ENCODE results near the gene NOD2.

The NOD2 gene

GRCh38 chr16:50692999-50693781 lies at the start of gene NOD2:
Gene NOD2 (plus strand): TSS chr16:50693606. CDS start chr16:50699496, 5,890 bp downstream.
- FAIRE-seq = no peak

- no peak for FAIRE-seq
These were observed 49.2 kb upstream of the NOD2 start for GRCh38 chr16:50644245-50644644.

DNA sequence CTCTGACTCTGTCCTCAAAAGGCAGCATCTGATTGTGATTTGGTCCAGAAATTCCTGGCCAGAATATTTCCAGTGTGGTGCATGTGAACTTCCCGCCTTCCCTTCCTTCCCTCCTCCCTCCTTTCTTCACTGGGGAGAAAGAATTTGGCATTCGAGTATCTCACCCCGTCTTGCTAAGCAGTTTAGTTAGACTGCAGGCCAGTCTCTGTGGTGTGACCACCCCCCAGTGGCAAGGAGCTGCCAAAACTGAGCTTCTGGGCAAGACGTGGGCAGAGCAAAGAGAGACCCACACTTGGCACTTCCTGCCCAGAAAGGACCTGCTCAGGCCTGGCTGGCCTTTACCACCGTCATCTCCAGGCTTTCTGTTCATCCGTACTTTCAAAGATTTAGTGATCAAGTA lies 48.7 kb upstream of the NOD2 start:
- no peak for FAIRE-seq

- no peak for FAIRE-seq
These were observed 47.7 kb upstream of the NOD2 start for GRCh38 chr16:50645563-50646220.

- no peak for FAIRE-seq
These were observed 47.1 kb upstream of the NOD2 start for GRCh38 chr16:50646345-50646744.

GRCh38 chr16:50651835-50652438 lies 41.5 kb upstream of the NOD2 start:
- FAIRE-seq = no peak

DNA sequence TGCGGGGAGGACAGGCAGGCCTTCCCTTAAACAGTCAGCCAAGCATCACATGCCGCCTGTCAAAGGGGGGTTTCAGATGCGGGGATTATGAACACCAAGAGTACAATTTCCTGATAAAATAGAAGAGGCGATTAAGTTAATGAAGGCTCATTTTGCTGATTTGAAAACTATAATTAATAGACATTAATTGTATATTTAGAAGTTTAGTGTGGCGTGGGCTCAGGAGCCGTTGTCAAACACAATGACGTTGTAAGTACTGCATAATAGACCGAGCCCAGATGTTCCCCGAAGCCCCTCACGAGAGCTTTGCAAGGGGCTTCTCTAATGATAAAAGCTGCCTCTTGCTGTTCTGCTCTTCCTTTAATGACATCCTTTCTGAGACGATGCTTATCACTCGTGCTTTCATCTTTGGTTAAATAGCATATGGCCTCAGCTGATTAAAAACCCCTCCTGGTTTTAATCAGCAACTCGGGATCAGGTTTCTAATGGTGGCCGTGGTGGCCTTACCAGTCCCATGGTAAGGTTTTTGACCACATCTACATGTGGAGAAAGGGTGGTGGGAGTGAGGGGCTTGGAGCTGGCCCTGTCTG lies 40.5 kb upstream of the NOD2 start:
- FAIRE-seq = no peak

- FAIRE-seq = no peak
These were observed 39.5 kb upstream of the NOD2 start for GRCh38 chr16:50653633-50654519.

DNA sequence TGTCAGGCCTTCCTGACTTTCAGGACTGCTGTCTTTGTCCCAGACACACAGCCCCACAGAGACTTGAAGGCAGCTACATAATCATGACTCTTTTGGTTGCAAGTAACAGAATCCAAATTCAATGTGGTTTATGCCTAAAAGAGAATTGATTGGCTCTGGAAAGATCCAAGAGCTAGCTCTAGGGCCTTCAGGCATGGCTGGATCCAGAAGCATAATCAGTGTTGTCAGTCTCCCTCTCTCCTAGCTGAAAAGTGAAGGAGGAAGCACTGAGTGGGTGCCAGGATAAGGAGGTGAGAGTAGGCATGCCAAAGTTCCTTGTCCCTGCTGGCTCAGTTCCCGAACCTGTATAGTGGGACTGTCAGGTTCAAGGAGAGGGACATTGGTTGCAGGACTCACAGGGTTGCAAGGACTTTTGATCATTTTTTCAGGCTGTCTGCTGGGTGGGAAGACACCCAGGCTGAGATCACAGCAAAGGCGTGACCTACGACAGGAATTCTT lies 37.8 kb upstream of the NOD2 start:
- no peak for FAIRE-seq

- FAIRE-seq = no peak
These were observed 36.2 kb upstream of the NOD2 start for GRCh38 chr16:50657241-50657640.

DNA sequence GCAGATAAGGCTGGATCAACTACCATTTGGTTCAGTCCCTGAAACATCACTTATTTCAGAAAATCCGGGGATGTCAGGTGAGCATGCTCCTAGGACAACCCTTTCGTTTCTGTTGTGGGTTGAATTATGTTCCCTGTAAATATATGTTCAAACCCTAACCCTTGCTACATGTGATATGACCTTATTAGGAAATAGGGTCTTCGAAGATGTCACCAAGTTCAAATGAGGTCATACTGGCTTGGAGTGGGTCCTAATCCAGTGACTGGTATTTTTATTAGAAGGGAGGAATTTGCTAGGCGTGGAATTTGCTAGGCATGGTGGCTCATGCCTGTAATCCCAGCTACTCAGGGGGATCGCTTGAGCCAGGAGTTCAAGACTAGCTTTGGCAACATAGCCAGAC lies 33.6 kb upstream of the NOD2 start:
- no peak for FAIRE-seq

GRCh38 chr16:50662306-50662940 lies 31.0 kb upstream of the NOD2 start:
- FAIRE-seq = no peak

DNA sequence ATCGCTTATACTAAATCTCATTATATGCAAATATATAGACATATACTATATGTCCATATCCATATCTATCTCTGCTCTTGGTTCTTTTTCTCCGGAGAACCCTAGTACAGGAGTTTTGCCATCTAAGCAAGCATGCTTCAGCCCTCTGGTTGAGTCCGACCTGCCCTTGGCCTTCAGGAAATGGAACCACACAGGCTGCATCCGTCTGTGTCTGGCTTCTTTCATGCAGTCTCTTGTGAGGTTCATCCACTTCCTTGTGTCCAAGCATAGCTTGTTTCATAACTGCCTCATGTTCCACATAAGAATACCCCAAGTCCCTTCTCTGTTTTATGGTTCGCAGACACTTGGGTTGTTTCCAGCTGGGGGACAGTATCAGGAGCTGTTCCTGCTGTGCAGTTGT lies 29.1 kb upstream of the NOD2 start:
- no peak for FAIRE-seq

GRCh38 chr16:50665128-50665878 lies 28.1 kb upstream of the NOD2 start:
- no peak for FAIRE-seq

DNA sequence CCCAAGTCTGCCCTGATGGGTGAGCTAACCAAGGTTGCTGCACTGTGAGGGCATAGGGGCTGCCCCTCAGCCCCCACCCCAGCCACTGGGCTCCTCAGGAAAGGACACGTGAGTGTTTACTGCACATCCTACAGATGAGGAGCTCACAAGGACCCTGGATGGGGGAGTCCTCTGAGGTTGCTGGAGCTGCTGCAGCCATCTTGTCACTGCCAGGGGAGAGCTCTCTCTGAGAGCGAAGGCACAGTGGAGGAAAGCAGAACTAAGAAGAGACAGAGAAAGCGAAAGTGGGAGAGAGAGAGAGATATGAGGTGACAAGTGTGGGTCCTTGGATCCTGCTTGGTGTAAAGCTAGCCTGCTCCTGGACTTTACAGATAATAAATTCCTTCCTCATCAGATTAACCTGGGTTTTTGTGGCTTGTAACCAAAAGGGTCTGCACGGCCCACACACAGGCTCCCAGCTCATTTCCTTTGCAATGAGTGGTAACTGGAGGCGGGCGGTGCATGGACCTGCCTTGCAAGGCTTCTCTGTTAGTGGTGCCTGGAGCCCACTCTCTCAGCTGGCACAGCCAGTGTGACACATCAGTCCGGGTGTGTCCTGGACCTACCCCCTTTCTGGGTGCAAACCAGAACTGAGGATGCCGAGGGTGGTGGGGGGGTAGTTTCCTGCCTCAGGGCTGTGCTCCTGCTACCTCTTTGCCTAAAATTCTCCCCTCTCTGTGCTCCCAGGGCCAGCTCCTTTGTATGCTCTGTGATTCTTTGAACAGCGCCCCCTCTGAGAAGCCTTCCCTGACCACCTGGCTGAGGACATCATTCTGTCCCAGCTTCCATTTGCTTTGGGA lies 26.5 kb upstream of the NOD2 start:
- no peak for FAIRE-seq

DNA sequence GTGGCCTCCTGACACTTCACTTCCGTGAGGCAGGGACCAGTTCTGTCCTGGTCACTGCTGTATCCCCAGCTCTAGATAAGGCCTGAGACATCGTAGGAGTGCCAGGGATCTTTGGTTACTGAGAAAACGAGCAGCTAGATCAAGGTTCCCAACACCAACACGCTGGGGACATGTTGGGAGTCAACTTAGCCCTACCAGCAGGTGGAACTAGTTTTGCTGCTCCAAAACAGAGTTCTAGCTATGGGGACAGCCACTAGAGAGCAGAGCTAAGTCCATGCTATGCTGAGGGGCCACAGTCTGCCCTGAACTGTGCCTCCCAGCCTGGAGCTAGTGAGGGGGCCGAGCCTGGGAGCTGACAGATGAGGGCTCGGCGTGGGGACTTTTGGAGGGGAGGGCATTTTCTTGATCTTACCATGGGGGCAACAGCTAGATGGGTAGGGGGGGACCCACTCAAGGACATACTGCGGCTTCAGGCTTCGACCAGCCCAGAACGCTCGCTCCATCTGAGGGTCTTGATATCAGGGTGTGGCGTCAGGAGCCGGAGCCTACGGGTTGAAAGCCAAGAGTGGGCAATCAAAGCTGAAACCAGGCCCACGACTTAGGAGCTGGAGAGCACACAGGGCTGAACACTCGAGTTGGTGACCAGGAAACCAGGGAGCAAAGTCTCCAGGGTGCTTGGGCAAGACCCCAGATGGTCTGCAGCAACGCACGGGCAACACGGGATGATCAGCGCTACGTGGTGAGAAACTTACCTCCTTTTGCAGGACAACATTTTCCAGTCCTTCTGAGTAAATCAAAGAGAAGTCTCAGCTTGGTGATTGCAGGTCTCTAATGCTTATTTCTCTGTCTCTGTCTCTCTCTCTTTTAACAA lies 25.7 kb upstream of the NOD2 start:
- no peak for FAIRE-seq

GRCh38 chr16:50668368-50669008 lies 24.9 kb upstream of the NOD2 start:
- FAIRE-seq = no peak

GRCh38 chr16:50669741-50670140 lies 23.7 kb upstream of the NOD2 start:
- no peak for FAIRE-seq

DNA sequence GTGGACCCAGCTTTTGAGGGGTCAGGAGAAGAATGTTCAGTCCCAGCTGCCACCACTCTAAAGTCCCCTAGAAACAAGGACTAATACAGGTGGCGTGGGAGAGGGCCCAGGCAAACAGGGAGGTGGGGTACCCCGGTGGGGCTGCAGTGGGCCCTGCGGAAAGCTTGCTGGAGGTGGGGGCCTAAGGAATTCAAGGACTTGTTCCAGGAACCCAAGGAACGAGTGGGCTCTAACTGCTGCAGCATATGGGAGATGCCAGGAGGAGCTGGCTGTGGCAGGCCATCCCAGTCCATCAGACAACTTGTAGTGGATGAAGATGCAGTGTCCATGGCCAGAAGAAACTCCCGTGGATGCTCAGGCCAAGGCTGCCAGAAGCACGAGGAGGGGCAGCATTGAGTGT lies 22.9 kb upstream of the NOD2 start:
- no peak for FAIRE-seq
